IMR-90 (cell line): ENCODE measurements around the gene SMIM43. TPM values are rescaled to one million over a fixed set of nuclear protein-coding genes. Genes with fewer than 3 reads are reported as not detected.

ENCODE experiments used
- ATAC-seq: fragments of 200-7000 bp; cut with Tn5 transposase; 2 replicates; pipeline ENCODE4 v1.9.1; 2020; ENCODE audit warnings: low read depth, mild to moderate bottlenecking, moderate library complexity
- BruUV-seq: library from RNA; stranded (reverse); fragments of 400-500 nt; replicated peaks from 2 replicates; lab custom pipeline; 2021; lab: Mats Ljungman, UMichigan
- CTCF ChIA-PET: fragments of 300-600 bp; formaldehyde crosslinking; extraction: SDS; loops from one replicate; lab custom pipeline; 2021; ENCODE audit warnings: antibody characterized with exemption; lab: Yijun Ruan, JAX
- POLR2A ChIA-PET: fragments of 300-600 bp; sonication (Branson Sonifier 250); formaldehyde crosslinking; loops from one replicate; lab custom pipeline; 2022; ENCODE audit warnings: antibody characterized with exemption; ENCODE audit not compliant: unreplicated experiment; lab: Charles Lee
- DNase-seq: peaks from one replicate; pipeline ENCODE4 v3.0.0; 2013
- H2AFZ ChIP-seq: replicated peaks from 2 replicates; pipeline ENCODE3; 2013; ENCODE audit warnings: low read length, mild to moderate bottlenecking; ENCODE audit not compliant: poor library complexity
- H2AK5ac ChIP-seq: 2 replicates; pipeline ENCODE4 v1.6.1; 2013; ENCODE audit warnings: low read depth, low read length, inconsistent platforms
- H2AK9ac ChIP-seq: replicated peaks from 2 replicates; pipeline ENCODE3; 2013; ENCODE audit warnings: mild to moderate bottlenecking, low read depth, low read length, moderate library complexity; ENCODE audit not compliant: poor library complexity
- H2BK120ac ChIP-seq: 2 replicates; pipeline ENCODE4 v1.6.1; 2013; ENCODE audit warnings: low read depth, low read length, inconsistent platforms
- H2BK15ac ChIP-seq: 3 replicates; pipeline ENCODE4 v1.6.1; 2013; ENCODE audit warnings: low read depth, low read length, inconsistent platforms
- H2BK20ac ChIP-seq: 2 replicates; pipeline ENCODE4 v1.6.1; 2013; ENCODE audit warnings: low read depth, mild to moderate bottlenecking, inconsistent platforms, low read length, moderate library complexity
- H2BK5ac ChIP-seq: 2 replicates; pipeline ENCODE4 v1.6.1; 2013; ENCODE audit warnings: mild to moderate bottlenecking, low read depth, low read length, inconsistent platforms; ENCODE audit not compliant: poor library complexity, severe bottlenecking
- H3K14ac ChIP-seq: replicated peaks from 2 replicates; pipeline ENCODE4 v1.6.1; 2013; ENCODE audit warnings: low read depth, low read length, inconsistent platforms
- H3K18ac ChIP-seq: 2 replicates; pipeline ENCODE4 v1.6.1; 2013; ENCODE audit warnings: low read depth, low read length, control low read depth
- H3K23ac ChIP-seq: 2 replicates; pipeline ENCODE4 v1.6.1; 2013; ENCODE audit warnings: low read depth, low read length, inconsistent platforms
- H3K27ac ChIP-seq: 2 replicates; pipeline ENCODE4 v1.5.1; 2013; ENCODE audit warnings: mild to moderate bottlenecking, control low read depth, low read length; ENCODE audit not compliant: insufficient read depth
- H3K27me3 ChIP-seq: 2 replicates; pipeline ENCODE4 v1.6.1; 2013; ENCODE audit warnings: low read length; ENCODE audit not compliant: control insufficient read depth, insufficient read depth
- H3K36me3 ChIP-seq: 2 replicates; pipeline ENCODE4 v1.6.1; 2013; ENCODE audit warnings: low read length, mixed read lengths; ENCODE audit not compliant: control insufficient read depth, insufficient read depth
- H3K4ac ChIP-seq: 2 replicates; pipeline ENCODE4 v1.6.1; 2013; ENCODE audit warnings: low read depth, low read length, inconsistent platforms
- H3K4me1 ChIP-seq: 2 replicates; pipeline ENCODE4 v1.6.1; 2013; ENCODE audit warnings: low read length, mixed read lengths; ENCODE audit not compliant: control insufficient read depth, insufficient read depth
- H3K4me2 ChIP-seq: 2 replicates; pipeline ENCODE4 v1.6.1; 2013; ENCODE audit warnings: low read depth, mild to moderate bottlenecking, control low read depth, low read length, moderate library complexity
- H3K4me3 ChIP-seq: 2 replicates; pipeline ENCODE4 v1.5.1; 2013; ENCODE audit warnings: low read depth, mild to moderate bottlenecking, control low read depth, low read length, moderate library complexity; ENCODE audit not compliant: insufficient read depth
- H3K56ac ChIP-seq: 2 replicates; pipeline ENCODE4 v1.6.1; 2013; ENCODE audit warnings: low read length, inconsistent platforms; ENCODE audit not compliant: insufficient read depth; ENCODE audit errors: extremely low read depth
- H3K79me1 ChIP-seq, 2 experiments: 2 replicates each; pipeline ENCODE4 v1.6.1; 2013; ENCODE audit warnings: low read length in 2 of 2, inconsistent platforms in 1 of 2, low read depth in 1 of 2
- H3K9ac ChIP-seq: 2 replicates; pipeline ENCODE4 v1.6.1; 2013; ENCODE audit warnings: low read depth, low read length, control low read depth
- H3K9me1 ChIP-seq: 2 replicates; pipeline ENCODE4 v1.6.1; 2013; ENCODE audit warnings: low read length, inconsistent platforms; ENCODE audit not compliant: insufficient read depth
- H3K9me3 ChIP-seq: 2 replicates; pipeline ENCODE4 v1.6.1; 2013; ENCODE audit warnings: low read length; ENCODE audit not compliant: control insufficient read depth, insufficient read depth
- H4K20me1 ChIP-seq: 2 replicates; pipeline ENCODE4 v1.6.1; 2013; ENCODE audit warnings: low read length, inconsistent platforms; ENCODE audit not compliant: insufficient read depth
- H4K5ac ChIP-seq: 2 replicates; pipeline ENCODE4 v1.6.1; 2013; ENCODE audit warnings: mild to moderate bottlenecking, low read depth, low read length, control low read depth
- H4K8ac ChIP-seq, 2 experiments: 2 replicates each; pipeline ENCODE4 v1.6.1; 2013; ENCODE audit warnings: low read depth in 2 of 2, low read length in 2 of 2, control low read depth in 1 of 2, inconsistent platforms in 1 of 2
- H4K91ac ChIP-seq: 2 replicates; pipeline ENCODE4 v1.6.1; 2013; ENCODE audit warnings: low read depth, low read length, inconsistent platforms; ENCODE audit not compliant: insufficient read depth
- BHLHE40 ChIP-seq: fragments of 150-350 bp; IDR thresholded peaks from 2 replicates; pipeline ENCODE4 v1.6.1; 2016; ENCODE audit warnings: mild to moderate bottlenecking, low read depth, low read length
- CEBPB ChIP-seq: IDR thresholded peaks from 2 replicates; pipeline ENCODE4 v1.6.1; 2012; ENCODE audit warnings: low read depth, low read length, improper control_type of control experiment
- ELK1 ChIP-seq: fragments of 150-350 bp; IDR thresholded peaks from 2 replicates; pipeline ENCODE4 v1.6.1; 2016; ENCODE audit warnings: low read depth, mild to moderate bottlenecking, low read length, moderate library complexity, borderline replicate concordance
- MAFK ChIP-seq: IDR thresholded peaks from 2 replicates; pipeline ENCODE4 v1.6.1; 2012; ENCODE audit warnings: low read depth, low read length, improper control_type of control experiment
- NFE2L2 ChIP-seq: fragments of 150-350 bp; IDR thresholded peaks from 2 replicates; pipeline ENCODE4 v1.6.1; 2016; ENCODE audit warnings: low read depth, mild to moderate bottlenecking, low read length
- RFX5 ChIP-seq: IDR thresholded peaks from 2 replicates; pipeline ENCODE4 v1.8.0; 2012; ENCODE audit warnings: low read depth, mild to moderate bottlenecking, low read length, moderate library complexity
- SMC3 ChIP-seq: fragments of 150-350 bp; IDR thresholded peaks from 2 replicates; pipeline ENCODE4 v1.6.1; 2016; ENCODE audit warnings: low read depth, mild to moderate bottlenecking, antibody characterized with exemption, low read length, moderate library complexity
- WGBS, 2 experiments: methylation state at CpG; one replicate each; pipeline versions ENCODE4 v1.1.5 to v1.1.7; 2013; ENCODE audit warnings: missing lambda C conversion rate in 2 of 2; ENCODE audit not compliant: insufficient read length in 1 of 2; ENCODE audit errors: extremely low coverage in 2 of 2; 5-methylcytosine and 5-hydroxymethylcytosine counted together
- dilution Hi-C: fragments of 300-500 bp; cut with HindIII; formaldehyde crosslinking; loops from one replicate; pipeline ENCODE4 v1.14.3; 2018; ENCODE audit warnings: low sequenced_read_pairs; ENCODE audit not compliant: unreplicated experiment
- in situ Hi-C: fragments of 300-500 bp; cut with MboI; formaldehyde crosslinking; loops from 3 replicates; pipeline ENCODE4 v1.14.3; 2019; ENCODE audit warnings: low sequenced_read_pairs, inconsistent platforms, mixed read lengths
- intact Hi-C: fragments of 100-400 bp; cut with micrococcal nuclease; formaldehyde crosslinking; loops from 2 replicates; pipeline ENCODE4 v1.10.0; 2022
- polyA plus RNA-seq, 3 experiments: library from polyadenylated mRNA; depleted of rRNA; stranded (reverse); fragments of >200 nt; gene quantifications; 2 replicates each; pipeline ENCODE4 v1.2.3, GENCODE V29; 2012; ENCODE audit warnings: low replicate concordance in 1 of 3
- total RNA-seq: library from RNA; depleted of rRNA; stranded (reverse); fragments of >200 nt; gene quantifications from 2 replicates; pipeline ENCODE4 v1.2.3, GENCODE V29; 2012

The SMIM43 gene
- total and polyA plus RNA-seq, 2 of the 4 experiments (the other 2 are of a cell fraction): 1.4 to 2.8 TPM

GRCh38 chr4:121765971-121766538, 1.1 kb upstream of the SMIM43 start:
- intact Hi-C loops: loop anchor here (5.0 kb wide), 1 partner anchor 51 kb away; no protein-coding TSS in a partner anchor
- Histone ChIP-seq H2AFZ (no peak overlapping the region), H3K4me2 (no peak overlapping the region; the same call in 1 of the 2 replicates), H2BK5ac (no peak overlapping the region), H2BK120ac (no peak overlapping the region), H3K79me1 (peaks cover 0 to 3% of the 10 kb centered on the region in 2 experiments; a peak in 2 of 4 replicates), H3K4me1 (peaks cover 4% of the 10 kb centered on the region), H3K27me3 (no peaks in the 10 kb centered on the region), H3K14ac (no peak overlapping the region), H3K4me3 (no peak overlapping the region), H3K23ac (no peak overlapping the region), H3K27ac (no peak overlapping the region), H3K4ac (no peak overlapping the region), H4K5ac (no peak overlapping the region), H2AK9ac (no peak overlapping the region), H3K36me3 (no peaks in the 10 kb centered on the region), H3K9me1 (0 out of 2 replicates have a peak, but pooled peaks cover 6% of the 10 kb centered on the region), H3K18ac (no peak overlapping the region), H2BK15ac (no peak overlapping the region), H3K9me3 (no peaks in the 10 kb centered on the region), H3K9ac (no peak overlapping the region), H4K8ac (no peak overlapping the region; a peak in 1 of 4 replicates), H4K91ac (no peak overlapping the region; the same call in 1 of the 2 replicates), H3K56ac (no peak overlapping the region), H4K20me1 (no peaks in the 10 kb centered on the region), H2BK20ac (0 out of 2 replicates have a peak overlapping the region, but pooled peaks have one; percentile 22), H2AK5ac (no peak overlapping the region)
- ChIA-PET POLR2A (no interaction called here), CTCF (no interaction called here)
- dilution Hi-C loops: no loop called here
- BruUV-seq: no TSS peak
- 93% methylated on average over 4 of the region's 9 CpGs; no CpG with 5 or more reads in 1 of the 2 experiments for whole genome bisulfite sequencing, 2 experiments
- DNase-seq (no peak), ATAC-seq (no peak)
- in situ Hi-C loops: no loop called here
- TF ChIP-seq CEBPB (no peak), SMC3 (no peak), NFE2L2 (no peak), MAFK (no peak), ELK1 (no peak), RFX5 (no peak), BHLHE40 (no peak)
